IMR-90 (cell line): Measurements from ENCODE around the gene SARS1. TPM values are rescaled to one million over a fixed set of nuclear protein-coding genes. Genes with fewer than 3 reads are reported as not detected.

Source experiments
- ATAC-seq: fragments of 200-7000 bp; cut with Tn5 transposase; 2 replicates; pipeline ENCODE4 v1.9.1; 2020; ENCODE audit warnings: low read depth, mild to moderate bottlenecking, moderate library complexity
- BruUV-seq: library from RNA; stranded (reverse); fragments of 400-500 nt; replicated peaks from 2 replicates; lab custom pipeline; 2021; lab: Mats Ljungman, UMichigan
- CTCF ChIA-PET: fragments of 300-600 bp; formaldehyde crosslinking; extraction: SDS; loops from one replicate; lab custom pipeline; 2021; ENCODE audit warnings: antibody characterized with exemption; lab: Yijun Ruan, JAX
- POLR2A ChIA-PET: fragments of 300-600 bp; sonication (Branson Sonifier 250); formaldehyde crosslinking; loops from one replicate; lab custom pipeline; 2022; ENCODE audit warnings: antibody characterized with exemption; ENCODE audit not compliant: unreplicated experiment; lab: Charles Lee
- DNase-seq: peaks from one replicate; pipeline ENCODE4 v3.0.0; 2013
- H2AFZ ChIP-seq: replicated peaks from 2 replicates; pipeline ENCODE3; 2013; ENCODE audit warnings: low read length, mild to moderate bottlenecking; ENCODE audit not compliant: poor library complexity
- H2AK5ac ChIP-seq: 2 replicates; pipeline ENCODE4 v1.6.1; 2013; ENCODE audit warnings: low read depth, low read length, inconsistent platforms
- H2AK9ac ChIP-seq: replicated peaks from 2 replicates; pipeline ENCODE3; 2013; ENCODE audit warnings: mild to moderate bottlenecking, low read depth, low read length, moderate library complexity; ENCODE audit not compliant: poor library complexity
- H2BK120ac ChIP-seq: 2 replicates; pipeline ENCODE4 v1.6.1; 2013; ENCODE audit warnings: low read depth, low read length, inconsistent platforms
- H2BK15ac ChIP-seq: 3 replicates; pipeline ENCODE4 v1.6.1; 2013; ENCODE audit warnings: low read depth, low read length, inconsistent platforms
- H2BK20ac ChIP-seq: 2 replicates; pipeline ENCODE4 v1.6.1; 2013; ENCODE audit warnings: low read depth, mild to moderate bottlenecking, inconsistent platforms, low read length, moderate library complexity
- H2BK5ac ChIP-seq: 2 replicates; pipeline ENCODE4 v1.6.1; 2013; ENCODE audit warnings: mild to moderate bottlenecking, low read depth, low read length, inconsistent platforms; ENCODE audit not compliant: poor library complexity, severe bottlenecking
- H3K14ac ChIP-seq: replicated peaks from 2 replicates; pipeline ENCODE4 v1.6.1; 2013; ENCODE audit warnings: low read depth, low read length, inconsistent platforms
- H3K18ac ChIP-seq: 2 replicates; pipeline ENCODE4 v1.6.1; 2013; ENCODE audit warnings: low read depth, low read length, control low read depth
- H3K23ac ChIP-seq: 2 replicates; pipeline ENCODE4 v1.6.1; 2013; ENCODE audit warnings: low read depth, low read length, inconsistent platforms
- H3K27ac ChIP-seq: 2 replicates; pipeline ENCODE4 v1.5.1; 2013; ENCODE audit warnings: mild to moderate bottlenecking, control low read depth, low read length; ENCODE audit not compliant: insufficient read depth
- H3K27me3 ChIP-seq: 2 replicates; pipeline ENCODE4 v1.6.1; 2013; ENCODE audit warnings: low read length; ENCODE audit not compliant: control insufficient read depth, insufficient read depth
- H3K36me3 ChIP-seq: 2 replicates; pipeline ENCODE4 v1.6.1; 2013; ENCODE audit warnings: low read length, mixed read lengths; ENCODE audit not compliant: control insufficient read depth, insufficient read depth
- H3K4ac ChIP-seq: 2 replicates; pipeline ENCODE4 v1.6.1; 2013; ENCODE audit warnings: low read depth, low read length, inconsistent platforms
- H3K4me1 ChIP-seq: 2 replicates; pipeline ENCODE4 v1.6.1; 2013; ENCODE audit warnings: low read length, mixed read lengths; ENCODE audit not compliant: control insufficient read depth, insufficient read depth
- H3K4me2 ChIP-seq: 2 replicates; pipeline ENCODE4 v1.6.1; 2013; ENCODE audit warnings: low read depth, mild to moderate bottlenecking, control low read depth, low read length, moderate library complexity
- H3K4me3 ChIP-seq: 2 replicates; pipeline ENCODE4 v1.5.1; 2013; ENCODE audit warnings: low read depth, mild to moderate bottlenecking, control low read depth, low read length, moderate library complexity; ENCODE audit not compliant: insufficient read depth
- H3K56ac ChIP-seq: 2 replicates; pipeline ENCODE4 v1.6.1; 2013; ENCODE audit warnings: low read length, inconsistent platforms; ENCODE audit not compliant: insufficient read depth; ENCODE audit errors: extremely low read depth
- H3K79me1 ChIP-seq, 2 experiments: 2 replicates each; pipeline ENCODE4 v1.6.1; 2013; ENCODE audit warnings: low read length in 2 of 2, inconsistent platforms in 1 of 2, low read depth in 1 of 2
- H3K9ac ChIP-seq: 2 replicates; pipeline ENCODE4 v1.6.1; 2013; ENCODE audit warnings: low read depth, low read length, control low read depth
- H3K9me1 ChIP-seq: 2 replicates; pipeline ENCODE4 v1.6.1; 2013; ENCODE audit warnings: low read length, inconsistent platforms; ENCODE audit not compliant: insufficient read depth
- H3K9me3 ChIP-seq: 2 replicates; pipeline ENCODE4 v1.6.1; 2013; ENCODE audit warnings: low read length; ENCODE audit not compliant: control insufficient read depth, insufficient read depth
- H4K20me1 ChIP-seq: 2 replicates; pipeline ENCODE4 v1.6.1; 2013; ENCODE audit warnings: low read length, inconsistent platforms; ENCODE audit not compliant: insufficient read depth
- H4K5ac ChIP-seq: 2 replicates; pipeline ENCODE4 v1.6.1; 2013; ENCODE audit warnings: mild to moderate bottlenecking, low read depth, low read length, control low read depth
- H4K8ac ChIP-seq, 2 experiments: 2 replicates each; pipeline ENCODE4 v1.6.1; 2013; ENCODE audit warnings: low read depth in 2 of 2, low read length in 2 of 2, control low read depth in 1 of 2, inconsistent platforms in 1 of 2
- H4K91ac ChIP-seq: 2 replicates; pipeline ENCODE4 v1.6.1; 2013; ENCODE audit warnings: low read depth, low read length, inconsistent platforms; ENCODE audit not compliant: insufficient read depth
- CHD1 ChIP-seq: IDR thresholded peaks from 2 replicates; pipeline ENCODE4 v1.6.1; 2012; ENCODE audit warnings: low read depth, low read length, improper control_type of control experiment
- MAZ ChIP-seq: IDR thresholded peaks from 2 replicates; pipeline ENCODE4 v1.6.1; 2012; ENCODE audit warnings: low read depth, mild to moderate bottlenecking, low read length, improper control_type of control experiment, moderate library complexity, borderline replicate concordance
- RFX5 ChIP-seq: IDR thresholded peaks from 2 replicates; pipeline ENCODE4 v1.8.0; 2012; ENCODE audit warnings: low read depth, mild to moderate bottlenecking, low read length, moderate library complexity
- SMC3 ChIP-seq: fragments of 150-350 bp; IDR thresholded peaks from 2 replicates; pipeline ENCODE4 v1.6.1; 2016; ENCODE audit warnings: low read depth, mild to moderate bottlenecking, antibody characterized with exemption, low read length, moderate library complexity
- WGBS, 2 experiments: methylation state at CpG; one replicate each; pipeline versions ENCODE4 v1.1.5 to v1.1.7; 2013; ENCODE audit warnings: missing lambda C conversion rate in 2 of 2; ENCODE audit not compliant: insufficient read length in 1 of 2; ENCODE audit errors: extremely low coverage in 2 of 2; 5-methylcytosine and 5-hydroxymethylcytosine counted together
- dilution Hi-C: fragments of 300-500 bp; cut with HindIII; formaldehyde crosslinking; loops from one replicate; pipeline ENCODE4 v1.14.3; 2018; ENCODE audit warnings: low sequenced_read_pairs; ENCODE audit not compliant: unreplicated experiment
- in situ Hi-C: fragments of 300-500 bp; cut with MboI; formaldehyde crosslinking; loops from 3 replicates; pipeline ENCODE4 v1.14.3; 2019; ENCODE audit warnings: low sequenced_read_pairs, inconsistent platforms, mixed read lengths
- intact Hi-C: fragments of 100-400 bp; cut with micrococcal nuclease; formaldehyde crosslinking; loops from 2 replicates; pipeline ENCODE4 v1.10.0; 2022
- polyA plus RNA-seq, 3 experiments: library from polyadenylated mRNA; depleted of rRNA; stranded (reverse); fragments of >200 nt; gene quantifications; 2 replicates each; pipeline ENCODE4 v1.2.3, GENCODE V29; 2012; ENCODE audit warnings: low replicate concordance in 1 of 3
- total RNA-seq: library from RNA; depleted of rRNA; stranded (reverse); fragments of >200 nt; gene quantifications from 2 replicates; pipeline ENCODE4 v1.2.3, GENCODE V29; 2012

SARS1 gene
- total and polyA plus RNA-seq, 2 of the 4 experiments (the other 2 are of a cell fraction), result 231 to 348 TPM

- intact Hi-C loops, result no loop called here
- Histone ChIP-seq H3K4me1 (peaks cover 5% of the 10 kb centered on the region), H3K27me3 (no peaks in the 10 kb centered on the region), H3K56ac (no peak overlapping the region), H2BK20ac (no peak overlapping the region), H2AK9ac (no peak overlapping the region), H3K36me3 (peaks cover 10% of the 10 kb centered on the region), H2AFZ (no peak overlapping the region), H3K18ac (no peak overlapping the region), H2BK5ac (no peak overlapping the region), H4K8ac (no peak overlapping the region), H4K20me1 (peaks cover 41% of the 10 kb centered on the region), H3K27ac (peak overlapping the region; percentile 67; the same call in 1 of the 2 replicates), H2BK15ac (no peak overlapping the region), H2AK5ac (peak overlapping the region; percentile 35; the same call in 1 of the 2 replicates), H3K23ac (0 out of 2 replicates have a peak overlapping the region, but pooled peaks have one; percentile 42), H3K4ac (no peak overlapping the region), H3K9me3 (no peaks in the 10 kb centered on the region), H4K5ac (no peak overlapping the region), H3K4me3 (no peak overlapping the region), H3K9me1 (peaks cover 4% of the 10 kb centered on the region), H4K91ac (no peak overlapping the region), H3K79me1 (peaks cover 7 to 36% of the 10 kb centered on the region in 2 experiments; a peak in 3 of 4 replicates), H3K4me2 (no peak overlapping the region), H3K14ac (no peak overlapping the region), H3K9ac (no peak overlapping the region), H2BK120ac (no peak overlapping the region)
- CTCF ChIA-PET, result interaction anchor here (0.6 to 0.9 kb wide), 2 partner anchors 11 to 207 kb away, joined by 3 read pairs; no protein-coding TSS in a partner anchor
- POLR2A ChIA-PET, result no interaction called here
- in situ Hi-C loops, result no loop called here
- TF ChIP-seq CHD1, result no peak
- TF ChIP-seq RFX5, result no peak
- no peak for TF ChIP-seq MAZ
- TF ChIP-seq SMC3, result no peak
- dilution Hi-C loops, result loop anchor here (25.0 kb wide), 1 partner anchor 121 kb away; no protein-coding TSS in a partner anchor
- ATAC-seq (no peak), DNase-seq (no peak)
- BruUV-seq, result no TSS peak
- WGBS, 2 experiments, result 94% methylated on average over 2 of the region's 4 CpGs; no CpG with 5 or more reads in 1 of the 2 experiments
These were observed 2.9 kb downstream of the SARS1 start for GRCh38 chr1:109216662-109217061.
